ENCODE measurements around the gene SYCP2L.
"Not testable (repeated sequence)": the region's sequence is repeated elsewhere in the genome, so short reads cannot be mapped to it uniquely, and the experiment has no call there.

- not testable (repeated sequence) for TF ChIP-seq POLR2A (IDR thresholded peaks at IDR 0.05; ENCODE audit: low read depth, low read length); CTCF (IDR thresholded peaks at IDR 0.05; ENCODE audit: extremely low read depth in 1 of 2, insufficient read depth in 1 of 2, low read depth in 1 of 2, low read length in 2 of 2); EZH2 (IDR thresholded peaks at IDR 0.05; ENCODE audit: borderline replicate concordance, low read depth, low read length, severe bottlenecking); POLR2AphosphoS5 (IDR thresholded peaks at IDR 0.05; ENCODE audit: insufficient read depth, low read depth, low read length); MAX (IDR thresholded peaks at IDR 0.05; ENCODE audit: insufficient read depth, insufficient read length); MYC (IDR thresholded peaks at IDR 0.05; ENCODE audit: low read depth, low read length); FOS (IDR thresholded peaks at IDR 0.05; ENCODE audit: borderline replicate concordance, insufficient read depth, low read length); GATA2 (IDR thresholded peaks at IDR 0.05; ENCODE audit: insufficient read depth, insufficient read length, low read depth, low read length); JUN (IDR thresholded peaks at IDR 0.05; ENCODE audit: borderline replicate concordance, insufficient read depth, insufficient read length, low read depth)
Measured at GRCh38 chr6:10886365-10886690, 524 bp upstream of the SYCP2L start.
